GM10248 (cell line): ENCODE measurements around the gene KIRREL3.
A peak's percentile ranks its signal among the peaks of the same experiment; 100 is the strongest.

Source experiments
- CTCF ChIA-PET: fragments of 300-600 bp; sonication (Branson Sonifier 250); formaldehyde crosslinking; extraction: SDS; loops from one replicate; lab custom pipeline; 2021; ENCODE audit warnings: antibody characterized with exemption; lab: Yijun Ruan, JAX
- POLR2A ChIA-PET: fragments of 350-650 bp; sonication (Branson Sonifier 250); formaldehyde crosslinking; extraction: SDS; loops from one replicate; lab custom pipeline; 2020; ENCODE audit warnings: antibody characterized with exemption; lab: Yijun Ruan, JAX
- DNase-seq: peaks from one replicate; pipeline ENCODE4 v3.0.0; 2012; ENCODE audit errors: extremely low spot score
- TF ChIP-seq, protein P1 (sequence below): IDR thresholded peaks from 2 replicates; pipeline ENCODE4 v1.5.1; 2012; ENCODE audit warnings: mild to moderate bottlenecking, low read depth; ENCODE audit errors: extremely low read depth, missing control alignments, control extremely low read depth

The KIRREL3 gene

DNA sequence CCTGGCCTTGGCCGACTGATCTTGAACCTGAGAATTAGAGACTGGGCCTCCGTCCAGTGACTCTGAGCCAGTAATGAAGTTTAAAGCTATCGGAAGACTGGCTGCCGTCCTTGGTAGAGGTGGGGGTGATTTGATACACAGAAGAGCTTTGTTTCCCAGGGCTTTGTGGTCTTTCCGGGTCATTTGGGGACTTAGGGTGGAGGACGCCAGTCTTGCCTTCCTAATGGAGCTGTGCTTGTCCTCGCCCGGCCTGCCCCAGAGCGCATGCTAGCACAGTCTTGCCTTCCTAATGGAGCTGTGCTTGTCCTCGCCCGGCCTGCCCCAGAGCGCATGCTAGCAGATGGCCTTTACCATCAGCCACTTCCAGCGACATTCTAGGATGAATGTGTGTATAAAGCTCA, 579.3 kb downstream of the KIRREL3 start:
- no peak for DNase-seq
- TF ChIP-seq, protein P1, sequence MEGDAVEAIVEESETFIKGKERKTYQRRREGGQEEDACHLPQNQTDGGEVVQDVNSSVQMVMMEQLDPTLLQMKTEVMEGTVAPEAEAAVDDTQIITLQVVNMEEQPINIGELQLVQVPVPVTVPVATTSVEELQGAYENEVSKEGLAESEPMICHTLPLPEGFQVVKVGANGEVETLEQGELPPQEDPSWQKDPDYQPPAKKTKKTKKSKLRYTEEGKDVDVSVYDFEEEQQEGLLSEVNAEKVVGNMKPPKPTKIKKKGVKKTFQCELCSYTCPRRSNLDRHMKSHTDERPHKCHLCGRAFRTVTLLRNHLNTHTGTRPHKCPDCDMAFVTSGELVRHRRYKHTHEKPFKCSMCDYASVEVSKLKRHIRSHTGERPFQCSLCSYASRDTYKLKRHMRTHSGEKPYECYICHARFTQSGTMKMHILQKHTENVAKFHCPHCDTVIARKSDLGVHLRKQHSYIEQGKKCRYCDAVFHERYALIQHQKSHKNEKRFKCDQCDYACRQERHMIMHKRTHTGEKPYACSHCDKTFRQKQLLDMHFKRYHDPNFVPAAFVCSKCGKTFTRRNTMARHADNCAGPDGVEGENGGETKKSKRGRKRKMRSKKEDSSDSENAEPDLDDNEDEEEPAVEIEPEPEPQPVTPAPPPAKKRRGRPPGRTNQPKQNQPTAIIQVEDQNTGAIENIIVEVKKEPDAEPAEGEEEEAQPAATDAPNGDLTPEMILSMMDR: no peak
- CTCF ChIA-PET: interaction anchor here (0.9 to 3.4 kb wide), 4 partner anchors 10 to 102 kb away, joined by 4 to 18 read pairs (median 5); no protein-coding TSS in a partner anchor
- POLR2A ChIA-PET: no interaction called here

GRCh38 chr11:126420698-126421256, 579.8 kb downstream of the KIRREL3 start:
- TF ChIP-seq, protein P1: no peak
- DNase-seq: no peak
- ChIA-PET POLR2A (interaction anchor here (1.0 kb wide), 1 partner anchor 13 kb away, joined by 3 read pairs; no protein-coding TSS in a partner anchor), CTCF (interaction anchor here (0.9 to 3.4 kb wide), 6 partner anchors 8 to 101 kb away, joined by 4 to 18 read pairs (median 5); no protein-coding TSS in a partner anchor)

DNA sequence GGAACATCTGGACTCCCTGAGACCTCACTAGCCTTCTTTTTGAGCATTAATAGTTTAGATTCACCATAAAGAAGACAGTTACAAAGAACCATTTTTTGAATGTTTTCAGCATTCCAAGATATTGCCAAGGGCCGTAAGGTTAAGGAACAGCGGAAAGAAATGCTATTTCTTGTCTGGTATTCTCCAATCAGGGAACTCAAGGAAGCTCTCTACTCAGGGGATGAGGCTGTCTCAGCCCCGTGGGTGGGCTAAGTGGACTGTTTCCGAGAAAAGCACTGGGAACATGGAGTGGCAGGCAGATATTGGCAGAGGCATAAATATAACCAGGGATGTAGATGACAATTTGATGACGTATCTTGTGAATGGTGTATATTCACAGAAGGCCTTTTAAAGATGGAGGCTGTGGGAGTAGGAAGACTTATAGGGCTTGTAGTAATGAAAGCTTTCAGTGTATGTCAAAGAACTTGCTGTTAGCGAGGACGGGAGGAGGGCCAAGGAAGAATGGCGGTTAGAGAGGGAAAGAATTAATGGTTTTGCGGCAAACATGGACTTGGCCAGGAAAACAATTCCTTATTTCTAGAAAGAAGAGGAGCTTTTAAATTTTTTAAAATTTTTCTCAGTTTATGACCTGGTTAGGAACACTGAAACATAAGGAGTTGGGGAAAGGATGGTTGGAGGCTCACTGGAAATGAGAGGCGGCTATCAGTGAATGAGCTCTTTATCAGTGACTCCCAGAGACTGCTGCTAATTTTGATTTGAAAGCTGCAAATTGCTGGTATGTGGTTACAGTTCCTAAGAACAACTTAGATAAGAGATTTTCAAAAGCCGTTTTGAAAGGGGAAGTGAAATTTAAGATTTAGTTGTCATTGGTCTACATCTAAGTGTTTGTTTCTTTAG, 580.5 kb downstream of the KIRREL3 start:
- POLR2A ChIA-PET: interaction anchor here (1.0 kb wide), 1 partner anchor 13 kb away, joined by 3 read pairs; no protein-coding TSS in a partner anchor
- CTCF ChIA-PET: interaction anchor here (1.0 to 3.4 kb wide), 6 partner anchors 9 to 109 kb away, joined by 4 to 18 read pairs (median 5); no protein-coding TSS in a partner anchor
- TF ChIP-seq, protein P1: no peak
- DNase-seq: peak; percentile 70

DNA sequence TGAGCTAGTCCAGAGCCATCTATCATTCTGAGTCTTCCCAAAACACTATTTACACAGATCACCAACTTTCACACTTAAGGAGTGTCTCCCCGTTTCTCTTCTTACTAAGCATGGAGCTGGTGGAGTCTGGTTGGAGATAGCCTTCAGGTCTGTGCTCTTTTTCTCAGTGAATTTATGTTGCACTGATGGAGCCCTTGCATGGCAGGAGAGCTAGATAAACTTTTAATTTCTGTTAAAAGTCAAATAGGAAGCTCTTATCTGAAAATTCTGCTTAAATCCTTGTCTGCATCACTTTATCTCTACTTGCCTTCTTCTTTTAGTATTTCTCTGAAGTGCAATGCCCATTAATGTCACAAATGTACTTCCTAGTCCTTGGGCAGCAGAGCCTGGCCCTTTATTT, 581.7 kb downstream of the KIRREL3 start:
- TF ChIP-seq, protein P1: no peak
- ChIA-PET POLR2A (no interaction called here), CTCF (interaction anchor here (1.2 to 3.4 kb wide), 4 partner anchors 22 to 108 kb away, joined by 3 to 18 read pairs (median 4); no protein-coding TSS in a partner anchor)
- no peak for DNase-seq

DNA sequence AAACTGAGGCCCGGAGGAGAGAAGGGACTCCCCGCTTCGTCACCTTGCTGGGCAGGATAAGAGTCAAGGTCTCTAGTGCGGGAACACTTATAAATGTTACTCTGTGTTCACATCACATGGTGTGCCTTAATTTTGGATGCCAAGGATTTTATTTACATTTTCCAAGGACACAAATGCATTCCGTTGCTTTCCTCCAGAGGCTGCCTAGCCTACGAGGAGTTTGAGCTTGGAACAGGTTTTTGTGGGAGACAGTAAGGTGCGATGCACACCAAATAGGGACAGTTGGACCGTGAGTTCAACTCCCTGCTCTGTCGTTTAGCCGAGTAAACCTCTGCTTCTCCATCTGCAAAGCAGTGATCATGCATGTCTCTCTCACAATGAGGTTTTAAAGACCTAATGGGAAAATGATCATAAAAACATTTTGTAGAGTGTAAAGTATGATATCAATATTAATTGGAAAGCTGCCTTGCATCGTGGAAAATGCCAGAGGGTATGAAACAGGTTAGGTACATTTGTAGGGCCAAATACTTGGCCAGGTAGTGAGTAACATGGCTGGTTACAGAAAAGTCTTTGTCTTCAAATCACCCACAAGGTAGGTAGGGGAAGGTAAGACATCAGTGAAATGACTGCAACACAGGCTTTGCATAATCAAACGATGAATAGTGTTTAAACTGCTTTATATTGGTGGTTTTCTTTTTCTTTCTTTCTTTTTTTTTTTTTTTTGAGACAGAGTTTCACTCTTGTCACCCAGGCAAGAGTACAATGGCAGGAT, 583.3 kb downstream of the KIRREL3 start:
- no peak for DNase-seq
- TF ChIP-seq, protein P1: no peak
- ChIA-PET POLR2A (no interaction called here), CTCF (interaction anchor here (1.5 to 1.9 kb wide), 3 partner anchors 23 to 67 kb away, joined by 3 to 4 read pairs (median 4); no protein-coding TSS in a partner anchor)
